ENCODE data around the gene KRT79.

Gene KRT79

DNA sequence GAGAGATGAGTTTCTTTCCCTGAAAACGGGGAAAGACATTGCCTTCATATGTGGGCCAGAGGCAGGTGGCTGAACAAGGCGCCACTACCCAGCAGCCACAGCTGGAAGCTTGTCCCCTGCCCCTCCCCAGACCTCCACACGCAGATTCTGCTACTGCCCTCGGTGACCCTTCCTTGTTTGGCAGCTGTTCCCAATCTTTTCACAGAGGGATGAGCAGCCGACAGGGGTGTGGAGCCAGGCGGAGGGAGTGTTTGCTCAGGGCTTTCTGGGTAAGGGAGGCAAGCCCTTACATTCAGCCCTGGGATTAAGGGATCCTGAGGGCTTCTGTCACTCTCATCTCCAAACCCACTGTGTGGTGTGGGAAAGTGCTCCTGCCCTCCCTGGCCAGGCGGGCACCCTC, 15.7 kb downstream of the KRT79 start:
- no peak for FAIRE-seq

DNA sequence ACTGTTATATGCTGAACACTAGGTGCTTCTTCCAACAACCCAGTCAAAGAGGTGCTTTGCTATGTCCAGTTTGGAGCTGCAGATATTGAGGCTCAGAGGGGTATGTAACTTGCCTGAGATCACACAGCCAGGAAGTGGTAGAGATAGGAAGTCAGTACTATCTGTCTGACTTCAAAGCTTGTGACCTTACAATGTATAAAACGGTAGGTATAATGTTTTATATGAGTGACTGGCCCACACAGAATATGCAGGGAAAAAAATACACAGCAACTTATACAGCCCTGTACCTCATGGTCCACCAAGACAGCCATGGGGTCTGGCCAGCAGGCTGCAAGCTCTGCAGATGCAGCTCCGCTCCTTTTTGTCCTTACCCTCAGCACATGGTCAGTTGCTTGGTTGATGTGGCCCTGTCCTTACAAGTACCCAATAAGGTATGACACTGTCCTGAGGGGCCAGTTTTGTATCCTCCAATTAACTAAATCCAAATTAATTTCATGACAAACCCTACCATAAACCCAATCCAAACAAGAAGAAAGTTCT, 16.3 kb downstream of the KRT79 start:
- no peak for FAIRE-seq

DNA sequence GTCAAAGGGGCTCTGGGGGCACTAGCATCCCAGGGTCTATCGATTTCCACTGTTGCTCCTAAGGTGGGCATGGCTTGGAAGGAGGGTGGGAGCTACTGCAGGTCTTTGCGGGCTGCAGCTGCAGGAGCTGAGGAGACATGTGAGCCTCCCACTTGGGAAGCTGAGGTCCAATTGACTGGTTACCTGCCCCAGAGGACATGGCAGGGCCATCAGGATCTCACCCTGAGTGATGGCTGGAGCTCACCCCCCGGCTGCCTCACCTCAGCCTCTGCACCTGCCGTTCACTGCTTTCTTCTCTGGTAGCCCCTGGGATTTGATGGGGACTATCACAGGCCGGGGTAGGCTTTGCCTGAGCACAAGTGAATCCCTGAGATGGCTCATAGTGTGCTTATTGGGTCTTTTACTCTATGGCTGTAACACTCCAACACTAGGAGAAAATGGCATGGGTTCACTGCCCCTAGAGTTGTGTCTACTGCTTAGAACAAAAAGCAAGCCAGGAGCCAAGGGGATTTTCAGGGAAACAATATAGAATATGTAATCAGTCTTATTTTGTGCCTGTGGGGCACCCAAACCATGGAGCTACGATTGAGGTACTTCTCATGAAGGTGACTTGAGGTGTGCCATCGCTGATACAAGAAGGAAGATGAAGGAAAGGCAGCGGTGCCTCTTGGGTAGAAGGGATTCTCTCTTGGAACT, 17.0 kb downstream of the KRT79 start:
- FAIRE-seq = no peak

DNA sequence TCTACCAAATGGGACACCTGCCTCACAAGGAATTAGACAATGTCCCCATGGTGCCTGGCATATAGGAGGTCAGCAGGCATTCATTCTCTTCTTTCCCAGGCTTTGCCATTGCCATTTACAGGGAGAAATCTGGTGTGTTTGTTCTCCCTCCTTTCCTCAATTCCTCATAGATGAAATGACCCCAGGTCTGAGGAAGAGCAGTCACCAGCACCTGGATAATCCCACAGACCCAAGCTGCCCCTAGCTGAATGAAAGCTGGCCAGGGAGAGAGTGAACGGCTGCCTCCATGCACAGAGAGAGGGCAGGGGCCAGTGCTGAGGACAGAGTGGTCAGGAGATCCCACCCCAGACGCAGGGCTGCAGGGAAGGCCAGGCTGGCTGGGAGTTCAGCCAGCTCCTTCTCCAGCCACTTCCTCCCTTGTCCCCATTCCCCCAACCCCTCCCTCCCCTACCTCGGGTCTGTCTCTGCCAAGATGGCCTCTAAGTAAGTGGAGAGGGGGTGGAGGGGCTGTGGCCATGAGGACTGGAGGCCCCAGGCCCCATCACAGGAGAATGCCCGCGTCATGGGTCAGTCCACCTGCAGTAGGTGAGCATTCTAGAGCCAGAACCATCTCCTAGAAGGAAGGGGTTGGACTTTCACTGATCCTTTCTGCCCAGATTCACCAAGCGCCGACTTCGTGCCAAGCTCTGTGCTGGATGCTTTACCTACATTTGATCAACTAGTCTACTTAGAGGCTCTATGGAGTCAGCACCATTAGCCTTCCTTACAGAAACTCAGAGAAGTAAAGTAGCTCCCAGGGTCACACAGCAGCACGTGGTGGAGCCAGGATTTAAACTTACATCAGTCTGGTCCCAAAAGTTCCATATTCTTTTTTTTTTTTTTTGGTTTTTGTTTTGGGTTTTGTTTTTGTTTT, 18.2 kb downstream of the KRT79 start:
- no peak for FAIRE-seq

DNA sequence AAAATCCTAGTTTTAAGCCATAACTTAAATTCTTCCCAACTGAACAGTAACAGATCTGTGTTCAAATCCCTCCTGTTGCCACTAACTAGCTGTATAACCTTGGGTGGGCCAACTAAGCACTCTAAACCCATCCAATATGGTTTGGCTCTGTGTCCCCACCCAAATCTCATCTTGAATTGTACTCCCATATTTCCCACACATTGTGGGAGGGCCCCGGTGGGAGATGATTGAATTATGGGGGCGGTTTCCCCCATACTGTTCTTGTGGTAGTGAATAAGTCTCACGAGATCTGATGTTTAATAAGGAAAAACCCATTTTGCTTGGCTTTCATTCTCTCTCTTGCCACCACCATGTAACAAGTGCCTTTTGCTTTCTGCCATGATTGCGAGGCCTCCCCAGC, 18.9 kb downstream of the KRT79 start:
- FAIRE-seq = no peak

DNA sequence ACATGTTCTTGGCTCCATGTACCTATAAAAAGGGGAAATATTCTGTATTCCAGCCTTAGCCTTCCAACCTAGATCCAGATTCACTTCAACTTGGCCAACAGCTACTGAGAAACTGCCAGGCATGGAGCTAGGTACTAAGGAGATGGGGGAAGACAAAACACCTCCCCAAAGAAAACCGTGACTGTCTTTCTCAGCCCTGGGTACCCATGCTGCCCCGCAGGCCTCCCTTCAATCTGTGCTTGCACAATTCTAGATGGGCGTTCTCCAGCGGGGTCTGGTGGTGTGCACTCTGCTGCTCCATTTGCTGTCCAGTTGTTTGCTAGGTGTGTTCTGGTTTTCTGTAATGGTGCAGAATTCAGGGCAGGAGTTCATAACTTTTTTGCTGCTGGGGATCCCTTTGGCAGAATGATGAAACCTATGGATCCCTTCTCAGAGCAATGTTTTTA, 19.4 kb downstream of the KRT79 start:
- no peak for FAIRE-seq

DNA sequence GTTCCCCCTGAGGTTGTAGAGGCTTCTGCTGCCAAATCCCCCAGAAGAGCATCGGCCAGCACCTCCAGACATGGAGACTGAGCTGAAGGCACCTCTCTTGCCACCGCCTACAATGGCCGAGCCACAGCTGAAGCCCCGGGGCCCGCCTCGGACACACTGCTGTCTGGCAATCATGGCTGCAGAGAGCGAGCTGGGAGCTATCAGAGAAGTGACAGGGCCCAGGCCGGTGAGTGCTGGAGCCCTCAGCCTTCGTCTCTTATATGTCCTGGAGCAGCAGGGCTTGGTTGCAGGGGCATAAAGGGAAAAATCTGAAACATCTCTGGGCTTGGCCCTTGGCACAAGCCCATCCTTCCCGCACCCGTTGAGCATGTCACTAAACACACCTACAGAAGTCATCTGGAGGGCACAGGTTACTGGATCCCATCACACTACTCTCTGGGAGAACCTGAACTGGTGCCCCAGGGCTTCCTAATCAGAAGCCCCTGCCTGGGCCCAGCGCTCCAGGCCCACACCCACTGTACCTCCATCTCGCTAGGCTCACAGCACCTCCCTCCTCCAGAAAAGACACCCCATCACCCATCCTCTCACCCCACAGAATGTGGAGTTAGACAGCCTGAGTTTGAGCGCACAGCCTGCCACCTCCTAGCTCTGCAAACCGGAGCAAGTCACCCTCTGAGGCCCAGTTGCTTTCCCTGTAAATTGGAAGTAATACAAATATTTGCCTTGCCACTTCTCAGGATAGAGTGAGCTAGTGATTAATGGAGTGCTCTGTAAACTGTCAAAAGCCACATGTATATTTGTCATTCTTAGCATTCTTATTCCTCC, 20.0 kb downstream of the KRT79 start, which contains the start of gene KRT4:
KRT4 (minus strand) TSS at position 232 of the 825 bp plus-strand sequence; CDS start at position 174, 58 bp downstream.
- FAIRE-seq = no peak

DNA sequence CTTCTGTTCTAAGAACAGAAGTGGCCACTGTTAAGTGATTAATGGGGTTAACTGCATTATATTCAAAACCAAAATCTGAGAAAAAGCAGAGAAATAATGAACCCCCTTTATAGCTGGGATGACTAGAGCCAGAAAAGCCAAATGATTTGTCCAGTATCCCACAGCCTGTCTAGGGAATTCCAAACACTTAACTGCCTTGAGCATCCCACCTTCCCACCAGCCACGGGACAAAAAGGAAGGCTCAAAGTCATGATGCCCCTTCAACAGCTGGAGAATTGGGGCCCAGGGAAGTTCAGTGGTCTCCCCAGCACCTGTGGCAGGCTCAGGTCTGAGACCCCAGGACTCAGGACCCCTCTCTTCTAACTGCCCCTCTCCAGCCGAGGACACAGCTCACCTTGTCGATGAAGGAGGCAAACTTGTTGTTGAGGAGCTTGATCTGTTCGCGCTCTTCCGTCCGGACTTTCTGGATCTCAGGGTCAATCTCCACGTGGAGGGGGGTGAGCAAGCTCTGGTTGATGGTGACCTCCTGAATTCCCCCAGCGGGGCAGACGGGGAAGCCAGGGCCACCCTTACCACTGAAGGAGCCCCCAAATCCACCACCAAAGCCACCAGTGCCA, 20.8 kb downstream of the KRT79 start:
- no peak for FAIRE-seq

DNA sequence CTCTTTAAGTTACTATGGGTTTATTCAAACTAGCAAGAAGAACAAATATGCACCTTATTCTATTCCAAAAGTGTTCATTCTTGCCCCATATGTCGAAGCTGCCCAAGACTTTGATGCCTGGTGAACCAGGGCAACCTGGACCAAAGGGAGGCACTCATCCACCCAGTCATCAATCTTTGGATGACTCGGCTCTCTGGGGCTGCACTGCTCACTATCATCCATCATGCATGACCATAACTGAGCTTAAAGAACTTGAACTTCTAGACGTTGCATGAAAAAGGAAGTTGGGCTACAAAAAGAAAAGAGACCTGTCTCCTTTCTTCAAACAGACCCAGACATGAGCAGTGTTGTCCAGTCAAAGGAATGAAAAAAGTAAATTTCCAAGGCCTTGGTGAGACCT, 21.4 kb downstream of the KRT79 start:
- FAIRE-seq = no peak

DNA sequence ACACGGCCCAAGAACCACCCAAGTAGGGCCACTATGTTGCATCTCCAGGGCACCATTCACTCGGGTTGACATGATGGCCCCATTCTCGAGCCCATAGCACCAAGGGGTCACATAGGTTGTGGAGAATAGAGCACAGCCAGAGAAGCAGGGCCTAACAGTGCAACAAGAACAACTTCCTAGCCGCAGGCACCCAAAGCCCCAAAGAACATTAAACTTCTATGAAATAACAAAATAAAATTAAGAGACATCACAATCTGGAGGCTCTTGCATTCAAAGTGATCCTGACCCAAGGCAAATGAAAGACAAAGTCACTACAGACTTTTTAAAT, 22.1 kb downstream of the KRT79 start:
- FAIRE-seq = no peak

DNA sequence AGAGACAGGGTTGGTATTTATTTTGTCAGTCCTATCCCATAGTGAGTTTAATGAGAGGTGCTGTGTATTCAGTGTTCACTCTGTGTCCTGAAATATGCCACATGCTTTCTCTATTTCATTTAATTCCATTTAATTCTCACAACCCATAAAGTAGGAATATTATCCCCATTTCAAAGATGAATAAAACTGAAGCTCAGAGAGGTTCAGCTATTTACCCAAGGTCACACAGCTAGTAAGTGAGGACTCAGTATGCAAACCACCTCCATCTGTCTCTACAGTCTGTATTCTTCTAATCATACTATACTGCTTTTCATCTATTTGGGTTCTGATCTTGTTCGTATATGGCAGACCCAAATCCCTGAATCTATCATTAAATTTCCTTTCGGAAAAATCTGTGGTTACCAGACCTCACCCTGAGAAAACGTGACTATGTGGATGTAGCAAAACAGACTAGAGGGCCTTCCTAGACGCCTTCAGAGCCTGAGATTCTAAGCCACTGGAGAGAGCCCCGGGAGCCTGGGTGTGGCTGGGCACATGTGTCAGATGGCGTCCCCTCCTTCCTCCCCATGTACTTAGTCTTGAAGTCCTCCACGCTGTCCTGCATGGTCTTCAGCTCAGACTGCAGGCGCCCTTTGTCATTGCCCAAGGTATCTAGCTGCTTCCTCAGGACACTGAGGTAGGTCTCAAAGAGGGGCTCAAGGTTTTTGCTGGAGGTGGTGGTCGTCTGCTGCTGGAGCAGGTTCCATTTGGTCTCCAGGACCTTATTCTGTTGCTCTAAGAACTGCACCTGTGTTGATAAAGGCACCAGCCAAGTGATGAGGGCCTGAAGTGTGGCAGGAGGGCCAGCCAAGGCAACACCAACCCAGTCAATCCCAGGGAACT, 22.7 kb downstream of the KRT79 start:
- no peak for FAIRE-seq

DNA sequence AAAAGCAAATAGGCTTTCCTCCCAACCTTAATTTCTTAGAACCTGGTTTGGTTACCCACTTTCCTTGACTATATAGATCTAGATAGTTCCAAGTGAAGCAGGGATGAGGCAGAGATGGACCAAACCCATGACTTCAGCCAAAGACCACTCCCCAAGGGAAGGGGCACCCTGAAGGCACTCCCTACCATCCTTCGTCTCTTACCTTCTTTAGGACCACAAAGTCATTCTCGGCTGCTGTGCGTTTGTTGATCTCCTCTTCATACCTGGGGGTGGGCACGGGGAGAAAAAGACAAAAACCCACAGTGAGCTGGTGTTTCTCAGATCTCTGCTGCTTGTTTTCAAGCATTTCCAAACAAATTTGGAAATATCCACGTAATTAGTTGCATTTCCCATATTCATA, 23.6 kb downstream of the KRT79 start:
- FAIRE-seq = no peak

DNA sequence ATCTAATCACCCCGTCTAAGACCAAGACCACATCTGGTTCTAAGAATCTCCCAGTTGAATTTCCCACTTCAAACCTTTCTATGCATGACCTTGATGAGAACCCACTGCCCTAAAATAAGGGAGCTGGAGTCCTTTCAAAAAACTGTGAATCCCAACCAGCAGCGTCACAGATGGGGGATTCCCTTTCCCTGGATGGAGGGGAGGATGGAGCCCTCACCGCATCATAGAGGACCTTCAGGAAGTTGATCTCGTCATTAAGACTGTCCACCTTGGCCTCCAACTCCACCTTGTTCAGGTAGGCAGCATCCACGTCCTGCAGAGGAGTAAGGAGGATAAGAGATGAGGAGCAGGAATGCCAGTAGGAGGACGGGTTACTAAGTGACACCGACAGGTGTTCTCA, 24.9 kb downstream of the KRT79 start:
- no peak for FAIRE-seq

DNA sequence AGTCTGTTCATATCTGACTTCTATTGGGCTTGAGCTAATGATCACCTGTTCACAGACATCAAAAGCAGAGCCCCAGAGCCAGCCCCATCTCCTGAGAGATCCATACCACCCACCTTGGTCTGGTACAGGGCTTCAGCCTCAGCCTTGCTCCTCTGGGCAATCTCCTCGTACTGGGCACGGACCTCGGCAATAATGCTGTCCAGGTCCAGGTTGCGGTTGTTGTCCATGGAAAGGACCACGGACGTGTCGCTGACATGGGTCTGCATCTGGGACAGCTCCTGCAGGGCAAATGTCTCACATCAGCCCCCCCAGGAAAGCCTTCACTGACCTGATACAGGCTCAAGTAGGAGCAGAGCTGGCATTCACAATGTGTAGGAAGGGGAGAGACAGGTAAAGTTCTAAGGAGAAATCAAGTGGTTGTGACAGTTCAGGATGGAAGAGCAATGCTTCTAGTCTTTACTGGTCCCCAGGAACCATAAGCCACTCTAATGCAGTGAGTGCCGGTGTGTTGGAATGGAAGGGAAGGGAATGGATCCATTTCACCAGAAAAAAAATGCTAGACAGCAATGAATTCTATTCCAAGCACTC, 25.4 kb downstream of the KRT79 start:
- no peak for FAIRE-seq

DNA sequence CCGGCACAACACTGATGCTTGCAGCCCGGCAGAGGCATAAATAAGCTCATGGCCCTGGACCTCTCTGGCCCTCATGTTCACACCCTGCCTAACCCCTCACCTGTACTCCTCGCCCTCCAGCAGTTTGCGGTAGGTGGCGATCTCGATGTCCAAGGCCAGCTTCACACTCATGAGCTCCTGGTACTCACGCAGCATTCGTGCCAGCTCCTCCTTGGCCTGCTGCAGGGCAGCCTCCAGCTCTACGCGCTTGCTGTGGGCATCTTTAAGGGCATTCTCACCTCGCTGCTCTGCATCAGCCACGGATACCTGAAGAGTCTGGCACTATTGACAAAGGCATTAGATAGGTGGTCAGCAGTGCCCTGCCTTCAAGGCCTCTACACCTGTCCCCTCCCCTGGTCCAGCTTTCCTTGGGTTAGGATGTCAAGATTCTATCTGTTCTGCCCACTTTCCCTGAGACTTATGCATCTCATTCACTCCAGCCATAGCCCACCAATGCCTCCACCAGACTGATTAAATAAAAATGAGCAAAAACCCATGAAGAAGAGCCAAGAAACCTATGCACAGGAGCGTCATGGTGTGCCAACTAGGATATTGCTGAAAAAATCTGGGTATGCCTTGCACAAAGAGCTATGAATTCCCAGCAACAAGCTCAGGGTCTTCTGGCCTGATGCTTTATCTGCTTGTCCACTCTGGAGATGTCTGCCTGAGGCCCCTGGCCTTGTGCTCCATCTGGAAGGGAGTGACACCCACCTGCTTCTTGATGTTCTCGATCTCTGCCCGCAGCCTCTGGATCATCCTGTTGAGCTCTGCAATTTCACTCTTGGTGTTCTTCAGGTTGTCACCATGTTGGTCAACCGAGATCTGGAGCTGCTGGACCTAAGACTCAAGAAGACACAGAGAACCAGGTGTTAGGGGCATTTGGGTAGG, 26.3 kb downstream of the KRT79 start:
- no peak for FAIRE-seq

DNA sequence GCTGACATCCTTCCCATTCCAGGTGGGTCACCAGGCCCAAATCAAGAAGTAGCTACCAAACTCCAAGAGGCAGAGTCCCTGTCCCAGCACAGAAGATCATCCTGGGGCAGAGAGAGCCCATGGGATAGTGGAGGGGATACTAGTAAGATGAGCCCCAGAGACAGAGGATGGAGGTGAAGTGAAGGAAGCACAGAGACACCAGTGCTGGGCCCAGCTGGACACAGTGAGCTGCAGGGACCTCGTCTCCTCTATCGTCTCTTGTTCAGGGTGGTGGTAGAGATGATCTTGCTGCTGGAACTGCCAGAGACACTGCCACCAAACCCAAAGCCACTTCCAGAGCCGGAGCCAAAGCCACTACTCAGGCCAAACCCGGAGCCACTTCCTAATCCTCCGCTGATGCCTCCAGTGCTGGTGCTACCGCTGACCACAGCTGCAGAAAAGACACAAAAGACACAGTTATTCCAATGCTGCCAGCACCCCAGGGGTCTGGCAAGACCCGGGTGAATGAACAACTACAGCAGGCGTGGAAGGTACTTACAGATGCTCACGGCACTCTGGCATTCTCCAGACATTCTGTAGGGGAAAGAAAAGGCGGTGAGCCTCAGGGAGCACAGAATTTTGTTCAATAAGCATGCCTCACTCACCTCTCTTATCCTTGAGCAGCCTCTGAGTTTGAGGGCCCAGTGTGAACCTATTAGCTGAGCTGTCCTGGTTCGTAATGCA, 27.1 kb downstream of the KRT79 start:
- FAIRE-seq = no peak

DNA sequence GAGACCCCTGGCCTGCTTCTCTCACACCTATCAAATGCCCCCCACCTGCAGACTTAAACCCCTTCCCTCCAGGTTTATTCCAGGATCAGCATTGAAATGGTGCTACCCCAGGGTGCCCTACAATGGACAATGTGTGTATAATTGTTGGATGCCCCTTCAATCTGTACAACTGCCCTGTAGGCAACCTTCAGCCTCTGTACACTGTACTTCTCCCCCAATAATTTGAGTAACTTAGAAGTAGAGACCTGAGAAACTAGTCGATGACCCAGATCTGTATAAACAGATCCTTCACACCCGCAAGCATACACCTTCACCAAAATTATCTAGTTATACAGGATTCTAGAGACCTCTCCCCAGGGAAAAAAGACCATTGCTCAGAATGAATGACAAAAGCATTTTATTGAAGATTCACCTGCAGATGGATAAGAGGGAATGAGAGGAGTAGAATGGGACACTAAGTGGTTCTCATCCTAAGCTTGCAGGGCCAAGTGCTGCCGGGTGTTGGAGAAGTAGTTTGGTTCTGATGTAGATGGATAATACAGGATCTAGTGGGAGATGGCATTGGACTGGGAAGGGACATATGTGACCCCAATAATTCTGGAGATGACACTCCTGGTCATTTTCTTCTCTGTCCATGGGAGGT, 27.8 kb downstream of the KRT79 start:
- FAIRE-seq = no peak

DNA sequence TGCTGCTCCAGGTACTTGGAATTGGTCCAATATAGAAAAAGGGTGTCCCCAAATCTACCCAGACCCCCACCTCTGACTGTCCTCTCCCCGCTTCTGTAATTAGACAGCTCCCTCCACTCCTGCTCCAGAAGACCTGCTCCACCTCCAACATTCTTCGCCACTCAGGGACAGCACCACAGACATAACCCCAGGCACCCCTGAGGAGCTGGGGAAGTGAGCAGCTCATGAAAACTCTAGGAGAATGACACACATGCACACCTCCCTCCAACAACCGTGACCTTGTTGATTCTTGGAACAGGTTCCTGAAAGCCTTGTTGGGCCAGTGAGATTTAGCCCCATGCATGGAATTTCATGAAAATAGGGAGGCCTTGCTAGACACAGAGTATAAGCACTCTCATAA, 28.4 kb downstream of the KRT79 start:
- FAIRE-seq = no peak

DNA sequence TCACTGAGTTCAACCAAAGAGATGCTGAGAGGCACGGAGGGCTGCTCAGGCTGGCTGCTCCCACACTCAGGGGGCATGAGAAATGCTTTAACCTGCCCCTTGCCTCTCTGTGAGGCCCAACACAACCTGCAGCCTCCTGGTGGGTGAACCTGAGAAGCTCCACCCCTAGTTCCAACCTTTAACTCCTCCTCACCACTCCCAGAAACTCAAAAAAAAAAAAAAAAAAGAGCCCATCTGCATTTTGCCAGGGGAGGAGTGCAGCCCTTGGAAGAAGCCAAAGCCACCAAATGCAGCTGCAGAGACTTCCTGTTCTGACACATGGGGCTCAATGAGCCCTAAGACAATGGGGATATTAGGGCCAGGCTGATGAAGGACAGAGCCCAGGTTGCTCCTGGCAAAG, 29.1 kb downstream of the KRT79 start:
- no peak for FAIRE-seq
